ENCODE results near the gene C1orf159.
"Not testable (repeated sequence)": the region's sequence is repeated elsewhere in the genome, so short reads cannot be mapped to it uniquely, and the experiment has no call there.

The C1orf159 gene

GRCh38 chr1:1148569-1148968, 32.7 kb upstream of the C1orf159 start:
- no peak for DNase-seq

DNA sequence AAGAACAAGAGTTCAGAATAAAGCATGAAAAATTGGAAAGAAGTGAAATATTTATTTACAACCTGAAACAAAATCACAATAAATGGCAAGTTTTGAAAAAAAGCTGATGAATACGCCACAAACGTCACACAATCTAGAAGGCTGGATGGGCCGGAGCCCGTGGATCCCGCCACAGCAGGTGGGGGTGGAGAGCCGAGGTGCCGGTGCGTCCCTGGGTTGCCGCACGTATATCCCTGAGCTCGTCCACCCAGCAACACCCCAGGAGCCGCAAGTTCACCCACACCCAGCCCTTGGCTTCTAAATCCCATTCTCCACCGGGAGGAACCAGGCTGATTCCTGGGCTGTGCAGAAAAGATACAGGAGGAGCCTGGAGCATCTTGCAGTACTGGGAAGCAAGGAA, 32.2 kb upstream of the C1orf159 start:
- DNase-seq, result no peak

GRCh38 chr1:1146596-1146995, 30.7 kb upstream of the C1orf159 start:
- DNase-seq, result no peak

DNA sequence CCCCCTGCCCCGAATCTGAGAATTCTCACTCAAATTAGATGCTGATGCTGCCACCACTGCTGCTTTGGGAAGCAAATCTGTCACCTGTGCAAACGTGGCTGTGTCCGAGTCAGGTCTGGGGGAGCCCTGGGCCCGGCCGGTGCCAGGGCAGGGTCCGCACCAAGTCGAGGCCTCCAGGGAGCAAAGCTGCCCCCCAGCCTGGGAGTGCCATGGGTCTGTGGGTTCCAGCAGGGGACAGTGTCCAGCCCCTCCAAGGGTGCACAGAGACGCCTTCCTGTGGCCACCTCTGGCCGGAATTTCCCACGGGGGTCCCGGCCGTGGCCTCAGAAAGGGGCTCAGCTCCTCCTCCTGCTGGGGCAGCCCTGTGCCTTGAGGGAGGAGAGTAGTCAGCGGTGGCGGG, 30.1 kb upstream of the C1orf159 start:
- no peak for DNase-seq

GRCh38 chr1:1145547-1145914, 29.6 kb upstream of the C1orf159 start:
- DNase-seq, result no peak

DNA sequence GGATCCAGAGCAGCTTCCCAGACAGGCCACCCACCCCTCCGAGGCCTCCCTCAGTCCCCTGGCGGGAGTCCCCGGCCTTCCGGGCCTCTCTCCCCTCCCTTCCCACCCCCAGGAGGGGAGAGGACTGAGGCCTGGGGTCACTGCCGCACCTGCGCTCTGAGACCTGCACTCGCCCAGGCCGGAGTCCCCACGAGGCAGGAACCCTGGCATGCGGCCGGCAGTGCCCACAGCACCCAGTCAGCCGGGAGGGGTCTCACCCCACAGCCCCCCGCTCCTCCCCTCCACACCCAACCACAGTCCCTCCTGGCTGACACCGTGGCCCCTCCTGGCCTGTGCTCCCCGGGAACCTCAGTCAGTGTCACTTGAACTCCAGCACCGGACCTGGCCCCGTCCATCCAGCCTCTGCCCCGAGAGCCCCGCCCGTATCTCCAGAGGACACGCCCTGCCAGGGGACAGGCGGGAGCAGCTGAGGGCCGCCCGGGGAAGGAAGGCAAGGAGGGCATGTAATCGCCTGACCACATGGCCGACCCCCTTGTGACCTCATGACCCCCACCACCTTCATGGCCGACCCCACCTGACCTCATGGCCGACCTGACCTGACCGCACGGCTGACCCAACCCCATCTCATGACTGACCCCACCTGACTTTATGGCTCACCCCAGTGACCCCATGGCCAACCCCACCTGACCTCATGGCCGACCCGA, 29.1 kb upstream of the C1orf159 start:
- no peak for DNase-seq

DNA sequence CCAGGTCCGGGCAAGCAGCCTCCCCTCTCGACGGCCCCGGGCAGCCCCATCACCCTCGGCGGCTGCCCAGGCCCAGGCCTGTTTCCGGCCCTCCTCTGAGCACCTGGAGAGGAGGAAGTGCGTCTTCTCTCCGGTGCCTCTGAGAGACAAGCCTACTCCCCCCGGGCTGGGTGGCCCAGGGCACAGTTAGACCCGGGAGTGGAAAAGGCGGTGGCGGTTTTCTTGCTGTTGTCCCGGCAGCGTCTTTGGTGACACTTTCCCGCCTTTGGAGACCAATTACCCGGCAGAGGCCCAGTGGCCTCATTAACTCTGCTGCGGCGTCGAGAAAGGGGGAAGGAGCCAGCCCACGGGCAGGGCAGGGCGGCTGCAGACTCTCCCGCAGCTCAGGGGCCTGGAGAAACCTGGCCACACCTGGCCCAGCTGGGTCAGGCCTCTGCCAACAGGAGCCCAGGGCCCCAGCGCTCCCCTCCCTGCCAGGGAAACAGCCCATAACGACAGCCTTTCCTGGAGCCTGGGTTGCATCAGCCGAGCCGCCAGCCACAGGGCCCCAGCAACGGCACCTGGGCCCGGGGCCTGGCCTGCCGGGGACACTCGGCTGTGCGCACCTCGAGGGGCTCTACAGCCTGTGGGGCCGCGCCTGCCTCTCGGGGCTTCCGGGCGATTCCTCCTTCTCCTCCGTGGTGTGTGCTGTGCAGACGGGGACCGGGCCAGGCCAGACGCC, 28.4 kb upstream of the C1orf159 start:
- DNase-seq, result peak; percentile 62

GRCh38 chr1:1143636-1144035, 27.7 kb upstream of the C1orf159 start:
- DNase-seq, result no peak

- no peak for DNase-seq
Observed at GRCh38 chr1:1142844-1143243, 27.0 kb upstream of the C1orf159 start.

DNA sequence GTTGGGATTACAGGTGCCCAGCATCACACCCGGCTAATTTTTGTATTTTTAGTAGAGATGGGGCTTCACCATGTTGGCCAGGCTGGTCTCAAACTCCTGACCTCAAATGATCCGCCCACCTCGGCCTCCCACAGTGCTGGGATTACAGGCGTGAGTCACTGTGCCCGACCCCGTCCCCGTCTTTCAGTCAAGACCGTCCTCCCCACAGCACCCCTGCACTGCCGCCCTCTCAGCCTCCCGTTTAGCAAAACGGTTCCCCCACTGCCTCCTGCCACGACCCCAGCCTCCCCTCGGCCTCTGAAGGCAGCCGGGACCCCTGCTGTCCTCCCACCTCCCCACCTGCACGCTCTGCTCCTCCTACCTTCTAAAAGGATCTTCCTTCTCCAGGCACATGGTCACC, 26.5 kb upstream of the C1orf159 start:
- not testable (repeated sequence) for DNase-seq

GRCh38 chr1:1141911-1142250, 26.0 kb upstream of the C1orf159 start:
- no peak for DNase-seq

DNA sequence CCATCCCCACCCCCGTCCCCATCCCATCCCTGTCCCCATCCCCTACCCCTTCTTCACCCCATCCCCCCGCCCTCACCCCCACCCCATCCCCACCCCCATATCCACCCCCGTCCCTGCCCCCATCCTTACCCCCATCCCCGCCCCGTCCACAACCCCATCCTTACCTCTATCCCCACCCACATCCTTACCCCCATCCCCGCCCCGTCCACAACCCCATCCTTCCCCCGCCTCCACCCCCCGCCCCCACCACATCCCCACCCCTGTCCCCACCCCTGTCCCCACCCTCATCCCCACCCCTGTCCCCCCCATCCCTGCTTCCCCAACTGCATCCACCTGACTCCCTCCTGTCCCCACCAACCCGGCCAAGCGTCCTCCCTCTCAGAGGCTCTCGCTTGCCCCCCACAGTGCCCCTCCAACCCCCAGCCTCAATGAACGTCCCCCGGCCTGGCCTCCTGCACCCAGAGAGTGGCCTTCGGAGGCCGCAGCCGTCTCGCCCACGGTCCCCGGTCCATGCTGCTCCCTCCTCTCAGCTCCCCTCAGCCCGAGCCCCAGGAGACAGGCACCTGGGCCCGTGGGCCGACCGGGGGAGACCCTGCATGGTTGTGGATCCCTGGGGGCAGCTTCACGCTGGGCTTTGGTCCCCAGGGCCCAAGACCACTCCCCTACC, 25.5 kb upstream of the C1orf159 start:
- no peak for DNase-seq

DNA sequence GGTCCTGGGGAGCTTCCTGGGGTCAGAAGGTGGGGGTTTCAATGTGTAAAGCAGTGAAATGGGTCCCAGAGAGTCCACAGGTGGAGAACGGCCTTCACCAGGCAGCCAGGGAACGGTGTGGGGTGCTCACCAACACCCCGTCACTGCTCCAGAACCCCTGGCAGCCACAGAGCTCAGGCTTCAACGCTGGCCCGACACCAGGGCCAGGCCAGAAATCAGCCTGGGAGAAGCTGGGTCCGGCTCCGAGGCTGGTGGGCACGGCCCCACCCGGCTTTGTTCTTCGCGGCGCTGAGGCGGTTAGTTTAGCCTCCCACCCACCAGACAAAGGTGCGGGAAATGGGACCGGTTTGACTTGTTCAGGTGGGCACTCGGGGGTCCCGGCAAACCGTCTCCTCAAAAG, 24.8 kb upstream of the C1orf159 start:
- no peak for DNase-seq

DNA sequence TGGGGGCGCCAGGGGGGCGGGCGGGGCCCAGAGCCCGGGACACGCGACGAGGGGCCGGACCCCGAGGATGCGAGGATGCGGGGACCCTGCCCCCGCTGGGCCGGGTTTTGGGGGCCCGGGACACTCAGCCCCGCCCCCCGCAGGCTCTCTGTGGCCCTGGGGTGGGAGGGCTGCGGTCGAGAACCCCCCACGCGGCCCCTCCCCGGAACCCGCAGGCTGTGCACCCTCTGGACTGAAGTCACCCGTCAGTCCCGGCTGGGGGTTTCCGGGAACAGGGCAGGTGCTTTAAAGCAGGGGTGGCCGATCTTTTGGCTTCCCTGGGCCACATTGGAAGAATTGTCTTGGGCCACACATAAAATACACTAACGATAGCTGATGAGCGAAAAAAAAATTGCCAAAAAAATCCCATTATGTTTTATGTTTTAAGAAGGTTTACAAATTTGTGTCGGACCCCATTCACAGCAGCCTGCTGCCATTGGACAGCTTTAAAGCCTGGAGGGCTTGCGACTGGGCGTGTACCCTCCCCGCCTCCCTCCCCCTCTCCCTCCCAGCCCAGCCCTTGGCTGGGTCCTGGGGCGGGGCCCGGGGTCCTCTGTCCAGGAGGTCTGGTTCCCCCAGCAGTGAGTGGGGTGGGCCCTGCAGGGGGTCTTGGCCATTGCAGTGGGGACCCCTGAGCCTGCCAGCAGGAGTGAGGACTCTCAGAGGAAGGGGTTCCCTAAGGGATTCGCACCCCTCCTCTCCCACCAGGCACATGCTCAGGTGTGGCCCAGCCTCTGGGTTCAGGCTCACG, 21.6 kb upstream of the C1orf159 start:
- peak; percentile 61 for DNase-seq

GRCh38 chr1:1136547-1137230, 20.8 kb upstream of the C1orf159 start:
- DNase-seq, result no peak

DNA sequence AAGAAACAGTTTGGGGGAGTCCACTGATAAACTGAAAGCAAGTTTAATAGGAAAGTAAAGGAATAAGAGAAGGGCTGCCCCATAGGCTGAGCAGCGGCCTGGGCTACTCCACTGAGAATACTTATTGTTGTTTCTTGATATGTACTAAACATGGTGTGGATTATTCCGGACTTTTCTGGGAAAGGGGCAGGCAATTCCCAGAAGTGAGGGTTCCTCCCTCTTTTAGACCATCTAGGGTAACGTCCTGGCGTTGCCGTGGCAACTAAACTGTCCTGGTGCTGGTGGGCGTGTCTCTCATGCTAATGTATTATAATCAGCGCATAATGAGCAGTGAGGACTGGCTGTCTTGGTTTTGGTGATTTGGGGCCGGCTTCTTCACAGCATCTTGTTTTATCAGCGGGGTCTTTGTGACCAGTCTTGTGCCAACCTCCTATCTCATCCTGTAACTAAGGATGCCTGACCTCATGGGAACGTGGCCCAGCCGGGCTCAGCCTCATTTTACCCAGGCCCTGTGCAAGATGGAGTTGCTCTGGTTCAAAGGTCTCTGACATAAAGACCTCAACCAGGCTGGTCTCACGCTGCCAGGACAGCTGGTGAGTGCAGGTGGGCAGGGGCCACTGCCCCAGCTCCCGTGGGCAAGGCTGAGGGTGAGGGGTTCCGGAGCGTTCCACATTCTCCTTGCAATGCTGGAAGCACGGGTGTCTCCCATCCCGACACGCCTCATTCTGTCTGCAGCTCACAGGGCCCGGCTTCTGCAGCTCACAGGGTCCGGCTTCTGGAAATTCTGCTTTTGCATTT, 19.6 kb upstream of the C1orf159 start:
- DNase-seq, result no peak

GRCh38 chr1:1134300-1134970, 18.5 kb upstream of the C1orf159 start:
- DNase-seq, result no peak

DNA sequence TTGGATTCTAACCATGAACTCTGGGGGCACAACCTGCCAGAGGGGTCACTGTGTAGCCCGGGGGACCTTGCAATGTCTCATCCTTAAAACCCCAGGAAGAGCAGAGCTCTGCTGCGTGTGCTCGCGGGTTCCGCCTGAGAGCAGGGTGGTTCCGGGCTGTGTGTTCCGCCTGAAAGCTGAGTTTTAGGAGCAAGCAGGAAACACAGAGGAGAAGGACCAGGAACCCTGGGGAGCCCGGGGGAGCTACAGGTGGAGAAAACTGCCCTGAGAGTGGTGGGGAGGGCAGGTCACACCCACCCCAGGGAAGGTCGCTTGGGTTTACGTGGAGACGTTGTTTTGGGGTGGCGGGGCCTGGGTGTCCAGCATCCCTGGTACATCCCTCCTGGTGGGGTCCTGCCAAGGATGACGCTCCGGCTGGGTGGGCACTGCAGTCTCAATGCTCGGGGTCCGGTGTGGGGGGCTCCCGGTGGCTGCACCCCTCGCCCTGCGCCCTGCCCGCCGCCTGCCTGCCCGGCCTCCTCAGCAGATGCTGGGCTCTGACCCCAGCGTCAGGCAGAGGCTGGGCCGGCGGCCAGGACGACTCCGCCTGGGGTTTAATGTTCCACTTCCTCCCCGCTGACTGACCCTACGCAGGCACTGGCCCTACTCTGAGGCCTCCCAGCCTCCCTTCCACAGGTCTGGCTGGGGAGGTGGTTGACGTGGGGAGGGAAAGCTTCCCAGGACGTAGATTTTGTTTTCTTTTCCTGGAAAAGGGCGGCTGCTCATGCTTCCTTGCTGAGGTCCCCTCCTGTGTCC, 17.3 kb upstream of the C1orf159 start:
- no peak for DNase-seq

GRCh38 chr1:1132042-1132950, 16.4 kb upstream of the C1orf159 start:
- no peak for DNase-seq
